HG02610 (cell line): Measurements from ENCODE around the gene THEMIS.
"Not testable (repeated sequence)": the region's sequence is repeated elsewhere in the genome, so short reads cannot be mapped to it uniquely, and the experiment has no call there.

ENCODE experiments used
- ATAC-seq: cut with Tn5 transposase; IDR thresholded peaks from one replicate; pipeline ENCODE4 v1.9.1; 2021; ENCODE audit warnings: mild to moderate bottlenecking, moderate library complexity; ENCODE audit not compliant: unreplicated experiment

THEMIS gene

GRCh38 chr6:127737009-127737486 lies 163.8 kb downstream of the THEMIS start:
- peak; percentile 95 for ATAC-seq

GRCh38 chr6:127732927-127733326 lies 167.9 kb downstream of the THEMIS start:
- ATAC-seq, result no peak

GRCh38 chr6:127727260-127727953 lies 173.5 kb downstream of the THEMIS start:
- no peak for ATAC-seq

- no peak for ATAC-seq
Observed at GRCh38 chr6:127725821-127726220, 175.0 kb downstream of the THEMIS start.

- ATAC-seq, result no peak
Observed at GRCh38 chr6:127718694-127719093, 182.2 kb downstream of the THEMIS start.

GRCh38 chr6:127717384-127717783 lies 183.5 kb downstream of the THEMIS start:
- no peak for ATAC-seq

GRCh38 chr6:127716465-127716864 lies 184.4 kb downstream of the THEMIS start:
- no peak for ATAC-seq

GRCh38 chr6:127710668-127711067 lies 190.2 kb downstream of the THEMIS start:
- no peak for ATAC-seq

GRCh38 chr6:127706216-127706615 lies 194.6 kb downstream of the THEMIS start:
- ATAC-seq, result no peak

- ATAC-seq, result no peak
Observed at GRCh38 chr6:127695108-127695507, 205.8 kb downstream of the THEMIS start.

- no peak for ATAC-seq
Observed at GRCh38 chr6:127691146-127691545, 209.7 kb downstream of the THEMIS start.

- no peak for ATAC-seq
Observed at GRCh38 chr6:127690588-127690987, 210.3 kb downstream of the THEMIS start.

- ATAC-seq, result no peak
Observed at GRCh38 chr6:127690092-127690491, 210.8 kb downstream of the THEMIS start.

GRCh38 chr6:127687490-127687889 lies 213.4 kb downstream of the THEMIS start:
- not testable (repeated sequence) for ATAC-seq

- ATAC-seq, result no peak
Observed at GRCh38 chr6:127686084-127686483, 214.8 kb downstream of the THEMIS start.

GRCh38 chr6:127684501-127684900 lies 216.4 kb downstream of the THEMIS start:
- ATAC-seq, result no peak
